Testis (tissue), 3 donors: Measurements from ENCODE around the gene HLCS. TPM values are rescaled to one million over a fixed set of nuclear protein-coding genes. Genes with fewer than 3 reads are reported as not detected.

Experiments used
- DNase-seq: peaks from one replicate; pipeline ENCODE4 v3.0.0-alpha.2; 2019
- H3K27ac ChIP-seq, 2 donors: fragments of 200-600 bp; sonication (generic); one replicate each; pipeline ENCODE4 v1.5.1; 2019
- H3K27me3 ChIP-seq: fragments of 200-600 bp; sonication (generic); one replicate; pipeline ENCODE4 v1.5.1; 2019
- H3K36me3 ChIP-seq: fragments of 200-600 bp; sonication (generic); one replicate; pipeline ENCODE4 v1.5.1; 2017; ENCODE audit warnings: low read depth; ENCODE audit errors: missing control alignments
- H3K4me1 ChIP-seq: fragments of 200-600 bp; sonication (generic); one replicate; pipeline ENCODE4 v1.5.1; 2019
- H3K4me3 ChIP-seq, 2 donors: fragments of 200-600 bp; sonication (generic); one replicate each; pipeline ENCODE4 v1.5.1; 2017 to 2019
- H3K9me3 ChIP-seq: fragments of 200-600 bp; sonication (generic); one replicate; pipeline ENCODE4 v1.5.1; 2017
- CTCF ChIP-seq, 3 experiments: fragments of 450-650 bp in 2 of 3; fragments of 200-600 bp in 1 of 3; sonication (generic) in 1 of 3; IDR thresholded peaks; one replicate each; pipeline ENCODE4 v1.5.1; 2016 to 2019; ENCODE audit warnings: antibody characterized with exemption in 3 of 3, mild to moderate bottlenecking in 2 of 3, moderate library complexity in 1 of 3
- POLR2A ChIP-seq: fragments of 450-650 bp; IDR thresholded peaks from one replicate; pipeline ENCODE4 v1.6.1; 2017; ENCODE audit warnings: antibody characterized with exemption, mild to moderate bottlenecking, moderate library complexity
- WGBS, 2 donors: methylation state at CpG; one replicate each; pipeline ENCODE4 v1.1.5; 2018; 5-methylcytosine and 5-hydroxymethylcytosine counted together
- intact Hi-C: fragments of 100-400 bp; cut with DNase I; formaldehyde crosslinking; loops from one replicate; pipeline ENCODE4 v1.15.1; 2023; ENCODE audit warnings: low total_unique reads
- polyA plus RNA-seq: library from polyadenylated mRNA; stranded (reverse); fragments of 350-450 nt; fragmentation: Illumina TruSeq; extraction: RNeasy Lipid Tissue Mini Kit (QIAGEN cat#74804); gene quantifications from one replicate; pipeline ENCODE4 v1.2.3, GENCODE V29; 2014; ENCODE audit warnings: low read depth, low replicate concordance; ENCODE audit not compliant: insufficient read depth
- total RNA-seq, 2 donors: library from RNA; depleted of rRNA; stranded (reverse); fragments of >200 nt; gene quantifications; one replicate each; pipeline ENCODE4 v1.2.3, GENCODE V29; 2016

HLCS gene
- total and polyA plus RNA-seq, 3 donors from 2014 or later = 19.5 to 38.1 (median 30.1) TPM

GRCh38 chr21:36768496-36768895 lies 198.0 kb downstream of the HLCS start:
- Histone ChIP-seq H3K9me3 (no peaks in the 10 kb centered on the region), H3K27me3 (no peaks in the 10 kb centered on the region), H3K4me1 (peaks cover 20% of the 10 kb centered on the region), H3K27ac (peak overlapping the region in 1 of 2 donors; percentile 12), H3K36me3 (no peaks in the 10 kb centered on the region), H3K4me3 (no peak overlapping the region)
- no peak for DNase-seq
- intact Hi-C loops = no loop called here
- TF ChIP-seq POLR2A (no peak), CTCF (IDR thresholded peaks at IDR 0.05) (no peak)
- 58 to 71% methylated on average over 11 to 13 of the region's 13 CpGs for WGBS, 2 donors

GRCh38 chr21:36767096-36767495 lies 199.4 kb downstream of the HLCS start:
- no peaks in the 10 kb centered on the region for H3K9me3 ChIP-seq
- H3K4me3 ChIP-seq = no peak overlapping the region
- H3K4me1 ChIP-seq = peaks cover 15% of the 10 kb centered on the region
- intact Hi-C loops = no loop called here
- DNase-seq = no peak
- H3K27ac ChIP-seq = no peak overlapping the region
- TF ChIP-seq POLR2A (no peak), CTCF (IDR thresholded peaks at IDR 0.05) (no peak)
- WGBS, 2 donors = 92 to 98% methylated on average over 10 to 11 of the region's 11 CpGs
- no peaks in the 10 kb centered on the region for H3K27me3 ChIP-seq
- no peaks in the 10 kb centered on the region for H3K36me3 ChIP-seq

GRCh38 chr21:36766511-36766910 lies 200.0 kb downstream of the HLCS start:
- no peaks in the 10 kb centered on the region for H3K36me3 ChIP-seq
- H3K27me3 ChIP-seq = no peaks in the 10 kb centered on the region
- intact Hi-C loops = no loop called here
- H3K4me1 ChIP-seq = peaks cover 15% of the 10 kb centered on the region
- H3K27ac ChIP-seq = no peak overlapping the region
- H3K9me3 ChIP-seq = no peaks in the 10 kb centered on the region
- TF ChIP-seq POLR2A (no peak), CTCF (IDR thresholded peaks at IDR 0.05) (no peak)
- DNase-seq = no peak
- no peak overlapping the region for H3K4me3 ChIP-seq
- WGBS, 2 donors = 89 to 93% methylated on average over 6 of the region's 6 CpGs

- H3K27me3 ChIP-seq = no peaks in the 10 kb centered on the region
- intact Hi-C loops = no loop called here
- WGBS, 2 donors = 87 to 95% methylated on average over 4 of the region's 4 CpGs
Observed at GRCh38 chr21:36765229-36765628, 201.2 kb downstream of the HLCS start.

More at GRCh38 chr21:36765229-36765628, 201.2 kb downstream of the HLCS start:
- Histone ChIP-seq H3K36me3 (no peaks in the 10 kb centered on the region), H3K4me1 (peaks cover 15% of the 10 kb centered on the region), H3K27ac (no peak overlapping the region), H3K4me3 (no peak overlapping the region), H3K9me3 (no peaks in the 10 kb centered on the region)
- TF ChIP-seq CTCF (IDR thresholded peaks at IDR 0.05) (no peak), POLR2A (no peak)
- no peak for DNase-seq
